ENCODE results near the gene EMILIN2. TPM values are rescaled to one million over a fixed set of nuclear protein-coding genes. Genes with fewer than 3 reads are reported as not detected.

Gene EMILIN2
- polyA plus RNA-seq, 4 donors = 13.0 to 19.4 (median 14.3) TPM

DNA sequence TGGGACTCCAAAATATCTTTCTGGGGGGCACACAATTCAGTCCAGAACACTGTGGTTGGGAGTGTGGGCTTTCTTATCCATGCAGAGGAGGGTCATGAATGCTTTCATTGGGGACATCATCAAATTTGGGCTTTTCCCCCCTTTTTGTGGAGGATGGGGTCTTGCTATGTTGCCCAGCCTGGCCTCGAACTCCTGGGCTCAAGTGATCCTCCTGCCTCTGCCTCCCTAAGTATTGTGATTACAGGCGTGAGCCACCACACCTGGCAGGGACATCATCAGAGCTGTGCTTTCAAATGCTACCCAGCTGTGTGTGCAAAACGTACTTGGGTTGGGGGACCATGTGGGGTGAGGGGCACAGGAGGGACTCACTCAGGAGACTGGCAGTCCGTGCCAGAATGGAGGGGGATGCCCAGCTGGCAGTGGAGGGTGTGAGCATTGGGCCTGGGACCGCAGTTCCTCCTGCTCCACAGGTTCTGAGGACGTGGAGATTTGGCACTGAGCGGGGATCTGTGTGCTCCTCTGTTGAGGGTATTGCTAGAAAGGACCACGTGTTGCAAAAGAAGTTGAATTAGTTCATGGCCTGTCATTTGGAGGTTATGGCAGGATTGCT is 24.4 kb downstream of the EMILIN2 start:
- no peak for DNase-seq (ENCODE audit: low read depth in 4 of 4, low spot score in 3 of 4)

DNA sequence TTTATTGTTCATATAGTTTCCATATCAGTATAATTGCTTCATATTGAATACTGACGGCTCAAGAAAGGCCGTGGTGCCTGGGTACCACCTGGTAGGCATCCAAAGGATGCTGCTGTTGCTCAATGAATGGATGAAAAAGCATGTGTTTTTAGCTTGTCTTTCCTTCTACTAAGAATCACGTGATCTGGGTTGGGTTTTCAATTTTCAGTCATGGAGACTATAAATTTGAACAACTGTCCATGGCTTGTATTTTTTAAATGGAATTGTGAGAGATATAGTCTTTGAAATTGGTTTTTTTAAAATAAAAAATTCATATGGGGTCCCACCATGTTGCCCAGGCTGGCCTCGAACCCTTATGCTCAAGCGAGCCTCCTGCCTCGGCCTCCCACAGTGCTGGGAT is 25.3 kb downstream of the EMILIN2 start:
- DNase-seq (ENCODE audit: low read depth in 4 of 4, low spot score in 3 of 4) = no peak

DNA sequence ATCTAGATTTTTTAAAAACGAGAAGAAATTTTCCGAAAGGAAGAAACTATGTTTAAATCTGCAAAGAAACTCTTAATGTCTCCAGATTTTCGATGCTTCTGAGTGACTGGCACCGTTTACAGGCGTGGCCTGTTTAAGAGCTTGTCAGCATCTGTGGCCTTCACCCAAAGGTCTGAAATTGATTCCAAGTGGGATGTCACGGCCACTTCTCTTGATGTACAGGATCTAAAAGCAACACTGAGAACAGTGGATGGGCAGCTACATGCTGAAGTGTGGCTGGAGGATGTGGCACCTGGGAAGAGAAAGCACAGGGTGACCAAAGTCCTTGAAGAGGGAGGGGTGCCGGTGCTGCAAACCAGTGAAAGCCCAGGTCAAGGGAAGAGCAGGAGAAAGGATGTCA is 28.0 kb downstream of the EMILIN2 start:
- no peak for DNase-seq (ENCODE audit: low read depth in 4 of 4, low spot score in 3 of 4)

DNA sequence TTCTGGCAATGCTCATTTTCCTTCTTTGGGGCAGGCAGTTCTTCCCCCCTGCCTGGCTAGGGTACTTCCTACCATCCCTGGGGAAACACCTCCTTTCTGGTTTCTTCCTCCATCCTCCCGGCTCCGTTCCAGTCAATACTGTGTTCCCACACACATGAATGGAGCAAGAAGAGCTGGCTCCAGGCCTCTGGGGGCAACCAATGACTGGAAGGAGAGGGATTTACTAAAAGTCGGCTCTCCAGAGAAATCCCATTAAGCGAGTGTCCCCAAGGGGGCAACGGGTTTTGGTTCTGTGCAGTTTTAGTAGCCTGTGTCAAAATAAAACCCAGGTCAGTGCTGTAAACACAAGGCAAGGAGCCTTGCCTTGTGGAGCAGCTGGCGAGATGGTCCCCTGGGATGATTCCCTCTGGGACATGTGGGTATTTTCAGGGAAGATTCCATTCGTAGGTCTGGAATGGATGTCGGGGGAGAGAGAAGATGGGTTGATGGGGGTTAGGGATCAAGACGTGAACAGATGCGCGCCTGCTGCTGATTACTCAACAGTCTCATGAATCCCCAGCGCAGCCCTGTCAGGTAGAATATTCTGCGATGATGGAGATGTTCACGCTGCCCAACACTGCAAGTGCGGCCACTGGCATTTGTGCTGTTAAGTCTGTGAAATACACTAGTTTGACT is 32.0 kb downstream of the EMILIN2 start:
- no peak for DNase-seq (ENCODE audit: low read depth in 4 of 4, low spot score in 3 of 4)

DNA sequence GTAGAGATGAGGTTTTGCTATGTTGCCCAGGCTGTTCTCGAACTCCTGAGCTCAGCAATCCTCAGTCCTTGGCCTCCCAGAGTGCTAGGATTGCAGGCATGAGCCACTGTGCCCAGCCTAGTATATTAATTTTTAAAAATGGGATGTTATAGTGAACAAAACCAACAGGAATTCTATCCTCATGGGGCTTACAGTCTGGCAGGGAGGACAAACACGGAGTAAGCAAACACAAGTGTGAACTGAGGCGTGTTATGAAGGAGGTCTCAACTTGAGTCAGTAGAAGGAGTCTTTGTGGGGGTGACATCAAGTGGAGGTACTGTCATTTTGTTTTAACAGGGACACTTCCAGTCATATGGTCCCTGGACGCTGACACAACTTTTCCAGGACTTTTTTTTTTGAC is 33.1 kb downstream of the EMILIN2 start:
- no peak for DNase-seq (ENCODE audit: low read depth in 4 of 4, low spot score in 3 of 4)

DNA sequence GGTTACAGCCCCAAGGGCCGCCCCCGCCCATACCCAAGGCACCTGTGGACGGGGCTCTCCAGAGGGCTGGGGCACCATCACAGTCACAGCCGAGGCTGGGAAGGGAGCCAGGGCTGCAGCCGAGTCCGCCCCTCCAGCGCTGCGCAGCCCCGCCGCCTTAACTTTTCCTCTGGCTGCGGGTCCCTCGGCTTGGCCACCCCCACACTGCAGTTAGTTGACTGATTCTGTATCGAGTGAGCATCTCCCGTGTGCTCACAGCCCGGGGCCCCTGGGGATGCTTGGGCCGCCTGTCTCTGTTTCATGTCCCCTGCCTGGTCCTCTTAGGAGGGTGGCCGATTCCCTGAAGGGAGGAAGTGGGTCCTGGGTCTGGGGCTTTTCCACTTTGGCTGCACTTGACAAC is 33.7 kb downstream of the EMILIN2 start:
- DNase-seq (ENCODE audit: low read depth in 4 of 4, low spot score in 3 of 4) = no peak

DNA sequence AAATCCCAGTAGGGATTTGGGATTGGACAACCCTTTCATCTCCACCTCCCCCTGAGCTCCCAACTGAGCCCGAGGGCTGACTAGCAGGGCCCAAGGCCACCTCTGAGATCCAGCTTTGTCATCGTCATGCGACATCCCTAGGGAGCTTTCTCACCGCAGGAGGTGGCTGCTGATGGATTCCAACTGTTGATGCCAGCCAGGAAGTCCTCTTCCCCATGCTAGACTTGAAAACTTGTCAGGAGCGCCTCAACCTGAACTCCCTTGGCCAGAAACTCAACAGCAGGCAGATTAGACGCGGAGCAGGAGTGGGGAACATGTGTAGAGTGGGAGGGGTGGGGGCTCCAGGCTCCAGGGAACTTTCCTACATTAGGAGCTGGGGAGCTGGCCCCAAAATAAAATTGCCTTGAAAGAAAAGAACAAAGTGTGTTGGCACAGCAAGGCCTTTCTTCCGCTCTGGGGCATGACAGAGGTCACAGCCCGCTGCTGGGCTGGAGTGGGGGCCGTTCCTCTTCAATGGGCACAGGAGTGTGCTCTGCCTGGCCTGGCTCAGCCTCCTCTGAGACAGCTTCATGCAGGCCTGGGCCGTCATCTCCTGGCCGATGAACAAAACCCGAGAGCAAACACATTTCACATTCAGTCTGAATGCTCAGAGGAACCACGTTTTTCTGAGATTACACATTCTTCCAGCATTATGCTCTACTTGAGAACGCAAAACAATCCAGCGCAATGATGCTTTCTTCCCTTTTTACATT is 34.5 kb downstream of the EMILIN2 start:
- DNase-seq (ENCODE audit: low read depth in 4 of 4, low spot score in 3 of 4) = no peak

DNA sequence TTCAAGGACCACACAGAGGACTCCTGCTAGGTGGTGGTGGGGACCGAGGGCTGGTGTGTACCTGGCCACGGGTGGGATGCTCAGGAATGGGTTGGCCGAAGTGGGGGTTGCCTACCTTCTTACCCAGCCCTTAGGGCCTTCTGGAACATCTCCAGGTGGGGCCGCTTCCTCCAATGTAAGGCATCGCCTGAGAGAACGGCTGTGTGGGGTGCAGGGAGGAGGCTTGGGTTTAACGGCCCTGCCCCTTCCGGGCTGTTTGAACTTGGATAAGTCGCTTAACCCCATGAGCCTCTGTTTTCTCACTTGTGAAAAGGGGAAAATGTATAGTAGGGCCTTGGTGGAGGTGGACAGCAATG is 35.0 kb downstream of the EMILIN2 start:
- no peak for DNase-seq (ENCODE audit: low read depth in 4 of 4, low spot score in 3 of 4)

DNA sequence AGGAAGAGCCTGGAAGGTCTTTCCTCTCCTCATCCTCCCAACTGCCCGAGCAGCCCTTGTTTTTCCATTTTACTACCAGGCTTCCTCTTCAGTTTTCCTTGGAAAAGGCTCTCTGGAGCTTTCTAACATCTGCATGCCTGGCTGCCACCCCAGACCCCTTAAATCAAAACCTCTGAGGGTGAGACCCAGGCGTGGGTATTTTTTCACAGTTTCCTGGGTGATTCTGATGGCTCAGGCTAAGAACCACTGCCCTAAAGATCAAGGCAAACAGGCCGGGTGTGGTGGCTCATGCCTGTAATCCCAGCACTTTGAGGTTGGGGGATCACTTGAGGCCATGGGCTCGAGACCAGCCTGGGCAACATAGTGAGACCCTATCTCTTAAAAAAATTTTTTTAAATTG is 35.4 kb downstream of the EMILIN2 start:
- no peak for DNase-seq (ENCODE audit: low read depth in 4 of 4, low spot score in 3 of 4)

DNA sequence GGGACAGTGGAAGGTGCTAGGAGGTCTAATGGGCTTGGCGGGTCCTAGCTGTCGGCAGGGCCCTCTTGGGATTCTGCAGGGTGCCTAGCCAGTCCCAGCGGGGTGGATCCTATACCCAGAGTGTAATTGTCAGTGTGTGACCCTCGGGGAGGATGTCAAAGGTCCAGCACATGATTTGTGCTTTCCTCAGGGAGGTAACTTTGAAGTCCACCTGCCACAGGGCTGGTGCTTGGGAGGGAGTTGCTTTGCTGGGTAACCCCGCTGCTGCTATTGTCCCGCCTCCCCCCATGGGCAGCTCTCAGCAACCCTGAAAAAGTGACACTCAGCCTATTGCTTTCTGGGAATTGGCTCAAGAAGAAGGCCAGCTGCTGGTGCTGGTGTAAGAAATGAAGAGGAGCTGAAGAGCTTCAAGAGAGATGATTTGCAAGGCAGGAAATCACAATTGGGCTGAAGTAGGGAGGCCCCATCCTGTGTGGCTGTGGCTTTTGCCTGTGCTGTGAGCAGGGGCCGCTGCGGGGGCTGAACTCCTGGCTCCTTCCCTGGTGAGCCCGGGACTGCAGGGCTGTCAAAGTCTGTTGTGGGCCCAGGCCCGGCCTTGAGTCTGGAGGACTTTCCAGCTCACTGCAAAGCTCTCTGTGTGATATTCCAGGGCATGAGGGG is 36.4 kb downstream of the EMILIN2 start:
- no peak for DNase-seq (ENCODE audit: low read depth in 4 of 4, low spot score in 3 of 4)

DNA sequence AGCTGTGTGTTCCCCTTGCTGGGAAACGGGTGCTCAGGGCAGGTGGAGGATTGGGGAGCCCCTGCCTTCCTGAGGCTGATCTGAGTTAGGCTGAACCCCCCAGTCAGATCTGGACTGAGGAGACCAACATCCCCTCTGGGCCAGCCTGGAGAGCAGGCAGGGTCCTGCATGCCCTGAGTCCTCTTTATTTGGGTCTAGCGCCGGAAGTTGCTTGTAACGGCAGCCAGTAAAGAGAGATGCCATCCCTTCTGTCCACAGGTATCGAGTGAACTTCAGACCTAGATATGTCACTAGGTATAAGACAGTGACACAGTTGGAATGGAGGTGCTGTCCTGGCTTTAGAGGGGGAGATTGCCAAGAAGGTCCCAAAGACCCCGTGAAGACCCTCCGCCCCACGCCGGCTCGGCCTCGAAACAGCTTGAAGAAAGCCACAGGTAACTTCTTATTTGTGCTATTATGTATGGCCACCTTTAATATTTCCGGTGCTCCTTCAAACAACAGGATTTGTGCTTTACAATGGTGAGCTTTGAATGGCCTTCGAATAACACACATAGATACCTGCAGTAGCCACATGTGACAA is 38.0 kb downstream of the EMILIN2 start:
- DNase-seq (ENCODE audit: low read depth in 4 of 4, low spot score in 3 of 4) = no peak

DNA sequence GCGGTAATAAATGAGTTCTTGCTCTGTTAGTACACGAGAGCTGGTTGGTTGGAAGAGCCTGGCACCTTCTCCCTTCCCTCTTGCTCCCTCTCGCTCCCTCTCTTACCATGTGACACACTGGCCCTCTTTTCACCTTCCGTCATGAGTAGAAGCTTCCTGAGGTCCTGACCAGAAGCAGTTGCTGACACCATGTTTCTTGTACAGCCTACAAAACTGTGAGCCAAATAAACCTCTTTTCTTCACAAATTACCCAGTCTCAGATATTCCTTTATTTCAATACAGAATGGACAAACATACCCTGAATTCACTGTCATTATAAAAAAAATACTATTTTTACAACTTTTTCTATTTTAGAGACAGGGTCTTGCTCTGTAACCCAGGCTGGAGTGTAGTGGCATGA is 40.7 kb downstream of the EMILIN2 start:
- no peak for DNase-seq (ENCODE audit: low read depth in 4 of 4, low spot score in 3 of 4)

DNA sequence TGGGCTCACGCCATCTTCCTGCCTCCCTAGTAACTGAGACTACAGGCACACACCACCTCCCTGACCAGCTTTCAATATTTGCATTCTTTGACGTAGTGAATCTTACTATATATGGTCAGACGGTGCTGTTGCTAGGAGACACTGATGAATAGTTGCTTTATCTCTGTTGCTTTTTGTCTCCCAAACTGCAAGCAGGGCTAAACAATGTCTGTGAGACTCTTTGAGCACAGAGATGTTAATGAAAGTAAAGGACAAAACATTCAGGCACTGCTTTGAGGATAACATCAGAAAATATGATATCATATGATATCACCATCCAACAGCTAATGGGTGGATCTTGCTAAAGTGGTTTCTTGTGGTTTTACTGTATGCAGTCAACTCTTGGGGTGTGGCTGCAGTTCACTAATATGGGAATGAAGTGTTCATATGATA is 43.0 kb downstream of the EMILIN2 start:
- DNase-seq (ENCODE audit: low read depth in 4 of 4, low spot score in 3 of 4) = no peak

DNA sequence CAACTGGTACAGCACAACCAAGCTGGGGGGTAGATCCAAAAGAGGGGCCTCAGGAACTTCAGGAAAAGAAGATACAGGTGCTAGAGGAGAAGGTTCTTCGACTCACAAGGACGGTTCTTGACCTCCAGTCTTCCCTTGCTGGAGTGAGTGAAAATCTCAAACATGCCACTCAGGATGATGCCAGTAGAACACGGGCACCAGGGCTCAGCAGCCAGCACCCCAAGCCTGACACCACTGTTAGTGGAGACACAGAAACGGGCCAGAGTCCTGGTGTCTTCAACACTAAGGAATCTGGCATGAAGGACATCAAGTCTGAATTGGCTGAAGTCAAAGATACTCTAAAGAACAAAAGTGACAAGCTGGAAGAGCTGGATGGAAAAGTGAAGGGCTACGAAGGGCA is 43.8 kb downstream of the EMILIN2 start:
- DNase-seq (ENCODE audit: low read depth in 4 of 4, low spot score in 3 of 4) = no peak

DNA sequence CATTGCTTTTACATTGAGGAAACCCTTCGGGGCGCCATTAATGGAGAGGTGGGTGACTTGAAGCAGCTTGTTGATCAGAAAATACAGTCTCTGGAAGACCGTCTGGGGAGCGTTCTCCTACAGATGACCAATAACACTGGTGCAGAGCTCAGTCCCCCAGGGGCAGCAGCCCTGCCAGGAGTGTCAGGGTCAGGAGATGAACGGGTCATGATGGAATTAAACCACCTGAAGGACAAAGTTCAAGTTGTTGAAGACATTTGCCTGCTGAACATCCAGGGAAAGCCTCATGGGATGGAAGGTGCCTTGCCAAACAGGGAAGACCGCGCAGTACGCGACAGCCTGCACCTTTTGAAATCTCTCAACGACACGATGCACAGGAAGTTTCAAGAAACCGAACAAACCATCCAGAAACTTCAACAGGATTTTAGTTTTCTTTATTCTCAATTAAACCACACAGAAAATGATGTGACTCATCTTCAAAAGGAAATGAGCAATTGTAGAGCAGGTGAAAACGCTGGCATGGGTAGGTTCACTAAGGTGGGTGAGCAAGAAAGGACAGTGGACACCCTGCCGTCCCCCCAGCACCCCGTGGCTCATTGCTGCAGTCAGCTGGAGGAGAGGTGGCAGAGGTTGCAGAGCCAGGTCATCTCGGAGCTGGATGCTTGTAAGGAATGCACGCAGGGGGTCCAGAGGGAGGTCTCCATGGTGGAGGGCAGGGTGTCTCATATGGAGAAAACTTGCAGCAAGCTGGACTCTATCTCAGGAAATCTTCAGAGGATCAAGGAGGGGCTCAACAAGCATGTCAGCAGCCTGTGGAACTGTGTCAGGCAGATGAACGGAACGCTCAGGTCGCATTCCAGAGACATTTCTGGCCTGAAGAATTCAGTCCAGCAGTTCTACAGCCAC is 45.0 kb downstream of the EMILIN2 start:
- no peak for DNase-seq (ENCODE audit: low read depth in 4 of 4, low spot score in 3 of 4)

DNA sequence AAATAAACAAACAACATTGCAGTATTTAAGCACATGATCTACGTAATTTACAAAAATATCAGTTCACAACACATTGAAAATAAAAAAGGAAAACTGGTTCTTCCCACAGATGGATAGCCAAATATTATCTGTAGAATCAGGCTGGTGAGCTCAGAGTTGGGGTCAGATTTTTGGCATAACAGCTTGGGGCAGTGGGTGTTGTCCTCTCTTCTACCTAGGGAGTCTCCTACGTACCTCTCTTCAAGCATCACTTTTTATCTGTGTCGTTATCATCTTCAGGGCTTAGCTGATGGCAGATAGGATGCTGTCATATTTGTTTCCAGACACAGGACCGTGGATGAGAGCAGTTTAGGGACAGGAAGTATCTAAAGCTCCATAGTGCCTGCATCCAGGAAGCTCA is 46.2 kb downstream of the EMILIN2 start:
- DNase-seq (ENCODE audit: low read depth in 4 of 4, low spot score in 3 of 4) = no peak

DNA sequence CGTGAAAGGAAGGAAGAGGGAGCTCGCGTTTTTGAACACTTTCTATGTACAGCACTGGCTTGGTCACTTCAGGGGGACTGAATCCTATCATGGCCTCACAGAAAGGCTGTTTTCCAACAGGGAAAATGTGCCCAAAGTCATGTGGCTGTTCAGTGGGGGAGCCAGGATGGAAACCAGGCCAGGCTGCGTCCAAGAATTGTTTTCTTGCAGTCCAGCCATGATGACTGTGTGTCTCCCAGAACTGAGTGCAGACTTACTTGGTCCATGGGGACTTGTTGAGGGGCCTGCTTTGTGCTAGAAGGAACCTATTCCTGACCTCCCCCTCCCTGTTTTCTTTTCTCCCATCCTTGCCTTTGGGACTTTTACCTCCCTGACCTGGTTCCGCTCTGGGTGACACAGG is 46.9 kb downstream of the EMILIN2 start:
- no peak for DNase-seq (ENCODE audit: low read depth in 4 of 4, low spot score in 3 of 4)

DNA sequence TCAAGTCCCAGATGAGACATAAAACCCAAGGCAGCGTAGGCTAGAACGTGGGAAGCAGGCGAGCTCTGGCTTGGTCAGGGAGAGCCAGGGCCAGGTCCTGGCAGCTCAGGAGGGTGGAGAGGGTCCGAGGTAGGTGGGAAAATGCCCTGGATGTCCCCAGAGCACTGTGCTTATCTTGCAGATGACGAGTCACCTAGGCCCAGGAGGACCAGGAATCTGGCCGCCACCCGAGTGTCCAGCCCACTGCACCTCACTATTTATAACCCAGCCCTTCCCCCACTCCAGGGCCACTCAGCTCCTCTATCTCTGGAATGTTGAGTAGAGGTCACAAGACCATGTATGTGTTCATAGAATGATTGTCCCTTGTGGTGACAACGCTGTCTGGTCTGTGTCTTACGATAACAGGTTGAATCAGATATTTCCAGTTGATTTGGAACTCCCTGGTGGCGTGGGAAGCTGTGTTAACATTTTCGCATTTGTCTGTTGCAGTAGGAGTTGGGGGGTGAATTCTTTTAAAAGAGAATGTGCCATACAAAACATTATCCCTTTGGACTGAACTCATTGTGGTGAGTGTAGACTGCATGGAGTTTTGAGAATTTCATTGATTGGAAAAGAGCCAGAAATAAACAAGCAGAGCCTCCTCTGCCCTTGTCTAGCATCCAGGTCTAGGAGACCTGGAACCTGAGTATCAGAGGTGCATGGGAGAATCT is 47.5 kb downstream of the EMILIN2 start:
- DNase-seq (ENCODE audit: low read depth in 4 of 4, low spot score in 3 of 4) = no peak

DNA sequence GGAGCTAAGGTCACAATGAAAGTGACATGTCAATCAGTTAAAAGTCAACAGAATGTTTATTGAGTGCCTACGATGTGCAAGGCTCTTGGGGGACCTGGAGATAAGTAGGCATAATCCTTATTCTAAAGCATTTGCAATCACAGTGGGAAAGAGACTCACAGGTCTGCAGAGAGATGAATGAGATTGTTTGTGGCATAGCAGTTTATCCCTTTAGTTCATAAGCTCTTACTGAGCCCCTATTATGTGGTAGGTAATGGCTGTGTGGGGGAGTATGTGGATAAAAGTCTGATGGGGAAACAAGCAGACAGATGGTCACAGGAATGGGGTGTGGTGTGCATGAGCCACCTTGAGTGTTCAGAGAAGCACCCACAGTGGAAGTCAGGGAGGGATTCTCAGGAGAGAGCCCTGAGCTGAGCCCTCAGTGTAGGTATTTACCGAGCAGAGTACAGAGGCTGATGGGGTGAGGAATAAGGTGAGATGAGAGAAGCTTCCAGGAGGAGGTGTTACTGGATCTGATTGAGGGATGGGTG is 48.1 kb downstream of the EMILIN2 start:
- DNase-seq (ENCODE audit: low read depth in 4 of 4, low spot score in 3 of 4) = no peak

Data from right renal pelvis (tissue), 4 donors.